Stimulated activated CD8-positive, alpha-beta memory T cell treated with anti-CD3 and anti-CD28 coated beads, Interleukin-4, amount 100 ng/mL, for 4 hours (primary cell): ENCODE results near the gene AK1.
"Not testable (repeated sequence)": the region's sequence is repeated elsewhere in the genome, so short reads cannot be mapped to it uniquely, and the experiment has no call there.

Source experiments
- DNase-seq, 2 donors: peaks; one replicate each; pipeline ENCODE4 v3.0.0-alpha.2; 2020; ENCODE audit warnings: low read depth in 2 of 2, low spot score in 1 of 2

Gene AK1

GRCh38 chr9:127884976-127885490 is 7.6 kb upstream of the AK1 start:
- no peak for DNase-seq

- DNase-seq: no peak
Measured at GRCh38 chr9:127884427-127884911, 7.0 kb upstream of the AK1 start.

GRCh38 chr9:127883959-127884358 is 6.5 kb upstream of the AK1 start:
- DNase-seq: no peak

- DNase-seq: not testable (repeated sequence)
Measured at GRCh38 chr9:127881715-127882114, 4.2 kb upstream of the AK1 start.

- no peak for DNase-seq
Measured at GRCh38 chr9:127880143-127880542, 2.7 kb upstream of the AK1 start.

GRCh38 chr9:127878652-127879390 is 1.3 kb upstream of the AK1 start:
- no peak for DNase-seq

GRCh38 chr9:127878001-127878651 is 651 bp upstream of the AK1 start:
- DNase-seq: no peak

GRCh38 chr9:127876764-127877562 is 512 bp downstream of the AK1 start:
- no peak for DNase-seq

GRCh38 chr9:127876026-127876763 is 1.3 kb downstream of the AK1 start:
- no peak for DNase-seq

GRCh38 chr9:127875306-127875966 is 2.0 kb downstream of the AK1 start:
- no peak for DNase-seq

GRCh38 chr9:127874301-127875221 is 2.9 kb downstream of the AK1 start:
- DNase-seq: no peak

GRCh38 chr9:127873886-127874285 is 3.6 kb downstream of the AK1 start:
- no peak for DNase-seq

GRCh38 chr9:127873223-127873691 is 4.2 kb downstream of the AK1 start:
- DNase-seq: no peak

GRCh38 chr9:127872369-127873222 is 4.9 kb downstream of the AK1 start:
- DNase-seq: no peak

GRCh38 chr9:127871531-127871930 is 5.9 kb downstream of the AK1 start:
- DNase-seq: no peak

GRCh38 chr9:127870887-127871286 is 6.6 kb downstream of the AK1 start:
- no peak for DNase-seq

GRCh38 chr9:127870153-127870491 is 7.4 kb downstream of the AK1 start:
- not testable (repeated sequence) for DNase-seq
